BE2C (cell line): ENCODE measurements around the gene NBAS.
"Not testable (repeated sequence)": the region's sequence is repeated elsewhere in the genome, so short reads cannot be mapped to it uniquely, and the experiment has no call there.

ENCODE experiments used
- DNase-seq: peaks from one replicate; pipeline ENCODE4 v3.0.0-alpha.2; 2020
- H3K27me3 ChIP-seq: fragments of 250-450 bp; sonication (Bioruptor Pico); 2 replicates; pipeline ENCODE4 v1.5.1; 2020; ENCODE audit warnings: mild to moderate bottlenecking
- H3K36me3 ChIP-seq: fragments of 250-450 bp; sonication (Bioruptor Pico); 2 replicates; pipeline ENCODE4 v1.5.1; 2020; ENCODE audit warnings: mild to moderate bottlenecking
- H3K4me1 ChIP-seq: fragments of 250-450 bp; sonication (Bioruptor Pico); 2 replicates; pipeline ENCODE4 v1.5.1; 2020
- H3K4me3 ChIP-seq: 2 replicates; pipeline ENCODE4 v1.5.1; 2011; ENCODE audit warnings: low read depth, low read length
- H3K9me3 ChIP-seq: fragments of 250-450 bp; sonication (Bioruptor Pico); 2 replicates; pipeline ENCODE4 v1.5.1; 2020
- TF ChIP-seq, protein P1 (sequence below): IDR thresholded peaks from 2 replicates; pipeline ENCODE4 v1.5.1; 2012; ENCODE audit warnings: mild to moderate bottlenecking, low read depth, low read length

Gene NBAS

DNA sequence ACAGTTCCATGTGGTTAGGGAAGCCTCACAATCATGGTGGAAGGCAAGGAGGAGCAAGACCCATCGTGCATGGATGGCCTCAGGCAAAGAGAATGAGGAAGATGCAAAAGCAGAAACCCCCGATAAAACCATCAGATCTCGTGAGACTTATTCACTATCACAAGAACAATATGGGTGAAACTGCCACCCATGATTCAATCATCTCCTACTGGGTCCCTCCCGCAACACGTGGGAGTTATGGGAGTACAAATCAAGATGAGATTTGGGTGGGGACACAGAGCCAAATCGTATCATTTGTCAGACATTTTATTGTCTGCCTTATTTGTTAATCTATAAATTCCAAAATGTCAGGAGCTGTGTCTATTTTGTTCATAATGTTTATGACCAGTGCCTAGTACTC, 17.6 kb downstream of the NBAS start:
- H3K4me1 ChIP-seq, result peaks cover 3% of the 10 kb centered on the region
- no peaks in the 10 kb centered on the region; the same call in 1 of the 2 replicates for H3K27me3 ChIP-seq
- TF ChIP-seq, protein P1, sequence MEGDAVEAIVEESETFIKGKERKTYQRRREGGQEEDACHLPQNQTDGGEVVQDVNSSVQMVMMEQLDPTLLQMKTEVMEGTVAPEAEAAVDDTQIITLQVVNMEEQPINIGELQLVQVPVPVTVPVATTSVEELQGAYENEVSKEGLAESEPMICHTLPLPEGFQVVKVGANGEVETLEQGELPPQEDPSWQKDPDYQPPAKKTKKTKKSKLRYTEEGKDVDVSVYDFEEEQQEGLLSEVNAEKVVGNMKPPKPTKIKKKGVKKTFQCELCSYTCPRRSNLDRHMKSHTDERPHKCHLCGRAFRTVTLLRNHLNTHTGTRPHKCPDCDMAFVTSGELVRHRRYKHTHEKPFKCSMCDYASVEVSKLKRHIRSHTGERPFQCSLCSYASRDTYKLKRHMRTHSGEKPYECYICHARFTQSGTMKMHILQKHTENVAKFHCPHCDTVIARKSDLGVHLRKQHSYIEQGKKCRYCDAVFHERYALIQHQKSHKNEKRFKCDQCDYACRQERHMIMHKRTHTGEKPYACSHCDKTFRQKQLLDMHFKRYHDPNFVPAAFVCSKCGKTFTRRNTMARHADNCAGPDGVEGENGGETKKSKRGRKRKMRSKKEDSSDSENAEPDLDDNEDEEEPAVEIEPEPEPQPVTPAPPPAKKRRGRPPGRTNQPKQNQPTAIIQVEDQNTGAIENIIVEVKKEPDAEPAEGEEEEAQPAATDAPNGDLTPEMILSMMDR, result no peak
- peaks cover under 1% of the 10 kb centered on the region for H3K36me3 ChIP-seq
- H3K4me3 ChIP-seq, result no peak overlapping the region
- no peaks in the 10 kb centered on the region for H3K9me3 ChIP-seq
- DNase-seq, result no peak

DNA sequence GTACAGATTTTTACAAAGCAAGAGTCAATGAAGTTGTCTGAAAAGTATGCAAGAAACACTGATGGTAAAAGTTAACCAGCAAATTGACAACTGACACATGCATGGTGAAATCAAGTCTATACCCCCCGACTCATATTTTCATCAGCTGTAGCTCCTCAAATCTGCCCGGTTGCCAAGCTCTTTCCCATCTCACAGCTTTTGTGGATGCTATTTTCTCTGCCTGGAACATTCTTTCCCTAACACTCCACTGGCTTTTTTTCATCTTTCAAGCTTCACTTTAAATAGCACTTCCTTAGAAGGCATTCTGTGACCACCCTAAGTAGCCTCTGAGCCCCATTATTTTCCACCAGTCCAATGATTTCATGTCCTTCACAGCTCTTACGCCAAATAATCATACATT, 18.1 kb downstream of the NBAS start:
- DNase-seq, result no peak
- Histone ChIP-seq H3K4me3 (no peak overlapping the region), H3K9me3 (no peaks in the 10 kb centered on the region), H3K36me3 (peaks cover 3% of the 10 kb centered on the region), H3K27me3 (no peaks in the 10 kb centered on the region; the same call in 1 of the 2 replicates), H3K4me1 (peaks cover 3% of the 10 kb centered on the region)
- TF ChIP-seq, protein P1, result no peak

DNA sequence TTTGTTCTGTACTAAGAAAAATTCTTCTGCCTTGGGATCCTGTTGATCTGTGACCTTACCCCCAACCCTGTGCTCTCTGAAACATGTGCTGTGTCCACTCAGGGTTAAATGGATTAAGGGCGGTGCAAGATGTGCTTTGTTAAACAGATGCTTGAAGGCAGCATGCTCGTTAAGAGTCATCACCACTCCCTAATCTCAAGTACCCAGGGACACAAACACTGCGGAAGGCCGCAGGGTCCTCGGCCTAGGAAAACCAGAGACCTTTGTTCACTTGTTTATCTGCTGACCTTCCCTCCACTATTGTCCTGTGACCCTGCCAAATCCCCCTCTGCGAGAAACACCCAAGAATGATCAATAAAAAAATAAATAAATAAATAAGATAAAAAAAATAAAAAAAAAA, 18.9 kb downstream of the NBAS start:
- H3K4me1 ChIP-seq, H3K9me3 ChIP-seq, H3K4me3 ChIP-seq, H3K36me3 ChIP-seq, DNase-seq, H3K27me3 ChIP-seq: not testable (repeated sequence)

GRCh38 chr2:15540523-15540922, 20.6 kb downstream of the NBAS start:
- H3K4me1 ChIP-seq, H3K4me3 ChIP-seq, H3K9me3 ChIP-seq, H3K27me3 ChIP-seq, DNase-seq, H3K36me3 ChIP-seq: not testable (repeated sequence)

DNA sequence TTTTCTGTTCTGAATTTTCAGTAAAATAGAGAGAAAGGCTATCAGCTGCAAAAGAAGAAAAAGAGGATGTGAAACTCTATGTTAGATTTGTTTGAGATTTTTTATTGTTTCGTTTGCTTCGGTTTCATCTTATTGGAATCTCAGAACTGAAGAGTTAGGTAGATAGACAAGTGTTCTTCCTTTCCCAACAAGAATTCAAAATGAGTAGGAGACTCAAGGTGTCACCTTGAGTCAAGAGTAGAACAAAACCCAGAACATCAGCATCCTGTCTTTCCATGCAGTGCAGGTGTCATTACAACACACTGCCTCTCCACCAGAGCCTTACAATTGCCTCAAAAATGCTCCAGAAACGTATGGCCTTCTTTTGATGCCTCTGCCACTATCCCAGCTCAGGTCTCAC, 21.1 kb downstream of the NBAS start:
- H3K4me1 ChIP-seq, result peaks cover 3% of the 10 kb centered on the region
- DNase-seq, result no peak
- no peaks in the 10 kb centered on the region for H3K9me3 ChIP-seq
- peaks cover 5% of the 10 kb centered on the region for H3K36me3 ChIP-seq
- H3K27me3 ChIP-seq, result no peaks in the 10 kb centered on the region; the same call in 1 of the 2 replicates
- no peak overlapping the region for H3K4me3 ChIP-seq
- TF ChIP-seq, protein P1, result no peak

DNA sequence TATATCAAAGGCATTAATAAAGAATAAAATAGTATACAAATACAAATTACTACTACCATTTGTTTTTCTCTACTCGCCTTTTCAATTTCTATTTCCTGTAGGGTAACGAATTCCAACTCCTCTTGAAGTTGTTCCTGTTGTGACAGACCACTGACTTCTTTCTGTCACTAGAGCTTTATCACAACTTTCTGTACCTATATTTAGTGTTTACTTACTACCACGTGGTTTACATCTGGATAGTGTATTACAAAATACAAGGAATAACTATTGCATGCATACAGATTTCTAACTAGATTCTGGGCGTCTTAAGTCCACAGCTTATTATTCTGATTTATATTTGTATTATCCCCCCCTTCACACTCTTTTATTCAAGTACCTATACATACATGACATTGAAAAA, 22.3 kb downstream of the NBAS start:
- TF ChIP-seq, protein P1, result no peak
- no peaks in the 10 kb centered on the region; the same call in 1 of the 2 replicates for H3K27me3 ChIP-seq
- no peak overlapping the region for H3K4me3 ChIP-seq
- no peaks in the 10 kb centered on the region for H3K9me3 ChIP-seq
- DNase-seq, result no peak
- peaks cover 11% of the 10 kb centered on the region for H3K36me3 ChIP-seq
- peaks cover 3% of the 10 kb centered on the region for H3K4me1 ChIP-seq

- H3K4me3 ChIP-seq, result no peak overlapping the region
- no peak for DNase-seq
- H3K27me3 ChIP-seq, result no peaks in the 10 kb centered on the region
- peaks cover 17% of the 10 kb centered on the region for H3K36me3 ChIP-seq
- TF ChIP-seq, protein P1, result no peak
- H3K9me3 ChIP-seq, result no peaks in the 10 kb centered on the region
- no peaks in the 10 kb centered on the region for H3K4me1 ChIP-seq
These were observed 27.2 kb downstream of the NBAS start for GRCh38 chr2:15533860-15534480.
